Measurements from ENCODE around the gene FAN1. TPM values are rescaled to one million over a fixed set of nuclear protein-coding genes. Genes with fewer than 3 reads are reported as not detected.

FAN1 gene
- 9.4 and 11.1 TPM in 2 replicates for total RNA-seq

GRCh38 chr15:30903497-30904187 lies at the start of gene FAN1:
TSS of gene FAN1 (plus strand) at chr15:30903915. CDS start at chr15:30904664, 749 bp downstream.

DNA sequence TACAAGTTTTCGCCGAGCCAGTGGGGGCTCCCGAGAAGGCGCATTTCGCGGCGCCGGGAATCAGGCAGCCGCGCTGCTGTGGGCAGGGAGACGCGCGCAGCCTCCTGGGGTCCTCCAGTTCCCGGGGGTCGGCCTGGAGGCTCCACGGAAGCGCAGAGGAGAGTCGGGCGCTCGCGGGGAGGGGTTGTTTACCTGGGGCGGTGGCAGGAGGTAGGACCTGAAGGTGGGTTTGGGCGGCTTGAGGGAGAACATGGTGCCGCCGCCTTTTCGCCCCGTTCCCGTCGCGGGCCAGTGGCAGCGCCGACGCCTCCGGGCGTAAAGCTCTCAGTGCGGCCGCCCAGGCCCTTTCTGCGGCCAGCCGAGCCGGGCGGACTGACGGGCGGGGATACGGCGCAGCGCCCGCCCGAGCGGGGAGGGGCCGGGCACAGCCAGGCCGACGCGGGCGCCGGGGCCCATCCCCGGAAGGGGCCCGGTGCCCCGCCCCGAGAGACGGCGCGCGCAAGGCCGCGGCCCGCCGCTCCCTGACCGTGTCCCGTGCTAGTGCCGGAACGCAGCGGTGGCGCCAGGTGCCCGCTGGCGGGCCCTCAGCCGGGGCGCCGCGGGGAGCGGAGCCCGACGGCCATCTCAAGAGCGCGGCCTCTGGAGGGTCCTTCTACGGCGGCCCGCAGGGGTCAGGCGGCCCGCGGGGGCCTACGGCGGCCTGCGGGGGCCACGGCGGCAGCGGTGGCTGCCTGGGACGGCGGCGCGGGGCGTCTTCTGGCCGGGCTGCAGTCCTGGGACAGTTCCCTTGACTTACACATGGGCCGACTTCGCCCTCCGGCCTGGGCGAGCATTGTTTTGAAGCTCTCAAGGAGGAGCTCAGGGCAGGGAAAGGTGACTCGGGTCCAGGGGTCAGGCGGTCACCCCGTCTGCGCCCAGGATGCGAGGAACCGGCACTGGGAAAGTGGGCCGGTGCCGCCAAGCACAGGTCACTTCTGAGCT lies 87.8 kb downstream of the FAN1 start, which contains the start of gene MTMR10:
MTMR10 (minus strand) TSS at position 374 of the 981 bp plus-strand sequence; CDS start at position 252, 122 bp downstream.

Other genes with a start within 250 kb of the FAN1 start
- 49.4 and 50.5 TPM in 2 replicates for gene MTMR10, start 87.7 kb downstream of the FAN1 start, total RNA-seq
- gene TRPM1, start 197.8 kb downstream of the FAN1 start, total RNA-seq: under 0.01 and 0.60 TPM in 2 replicates